Thoracic aorta (tissue), 2 donors: ENCODE measurements around the gene PRKCA. TPM values are rescaled to one million over a fixed set of nuclear protein-coding genes. Genes with fewer than 3 reads are reported as not detected.

Experiments
- ATAC-seq: fragments of 150-250 bp; one replicate; pipeline ENCODE4 v1.8.0; 2017; ENCODE audit warnings: low read depth; ENCODE audit not compliant: insufficient number of reproducible peaks, low FRiP score
- DNase-seq: peaks from one replicate; pipeline ENCODE4 v3.0.0-alpha.2; 2020; ENCODE audit warnings: low spot score
- H3K27ac ChIP-seq, 2 donors: fragments of 200-600 bp; sonication (generic); 1 replicate in 1 of 2; 2 replicates in 1 of 2; pipeline ENCODE4 v1.5.1; 2016; ENCODE audit warnings: mild to moderate bottlenecking in 2 of 2, moderate library complexity in 2 of 2
- H3K27me3 ChIP-seq: fragments of 200-600 bp; sonication (generic); replicated peaks from 2 replicates; pipeline ENCODE4 v1.6.0; 2016; ENCODE audit warnings: mild to moderate bottlenecking; ENCODE audit not compliant: insufficient read depth
- H3K36me3 ChIP-seq: fragments of 200-600 bp; sonication (generic); one replicate; pipeline ENCODE4 v1.5.1; 2016
- H3K4me1 ChIP-seq, 2 donors: fragments of 200-600 bp; sonication (generic); 1 replicate in 1 of 2; 2 replicates in 1 of 2; pipeline versions ENCODE4 v1.5.1 to v1.6.0; 2016; ENCODE audit warnings: low read depth in 2 of 2, mild to moderate bottlenecking in 1 of 2; ENCODE audit not compliant: control insufficient read depth in 1 of 2
- H3K4me3 ChIP-seq: fragments of 200-600 bp; sonication (generic); 2 replicates; pipeline ENCODE4 v1.5.1; 2016; ENCODE audit warnings: mild to moderate bottlenecking
- H3K9me3 ChIP-seq: fragments of 200-600 bp; sonication (generic); 2 replicates; pipeline ENCODE4 v1.5.1; 2016
- CTCF ChIP-seq: fragments of 200-600 bp; sonication (generic); IDR thresholded peaks from one replicate; pipeline ENCODE4 v1.5.1; 2019; ENCODE audit warnings: antibody characterized with exemption
- total RNA-seq, 2 donors: library from RNA; depleted of rRNA; stranded (reverse); fragments of >200 nt; gene quantifications; one replicate each; pipeline versions ENCODE4 v1.1.0 to v1.2.3, GENCODE V29; 2016

Gene PRKCA
- total RNA-seq, 2 donors from 2014 or later = 9.1 to 11.6 TPM

GRCh38 chr17:66480802-66481201 lies 178.4 kb downstream of the PRKCA start:
- no peak overlapping the region for H3K4me3 ChIP-seq
- ATAC-seq (no peak), DNase-seq (no peak)
- H3K9me3 ChIP-seq = no peaks in the 10 kb centered on the region
- H3K27me3 ChIP-seq = no peaks in the 10 kb centered on the region
- H3K4me1 ChIP-seq = no peaks in the 10 kb centered on the region
- H3K36me3 ChIP-seq = no peaks in the 10 kb centered on the region
- TF ChIP-seq CTCF = no peak
- no peak overlapping the region for H3K27ac ChIP-seq

GRCh38 chr17:66481271-66481670 lies 178.9 kb downstream of the PRKCA start:
- no peak for ATAC-seq
- no peak overlapping the region for H3K27ac ChIP-seq
- H3K27me3 ChIP-seq = no peaks in the 10 kb centered on the region
- H3K4me1 ChIP-seq = no peaks in the 10 kb centered on the region
- no peak for DNase-seq
- no peak overlapping the region for H3K4me3 ChIP-seq
- H3K9me3 ChIP-seq = no peaks in the 10 kb centered on the region
- no peak for TF ChIP-seq CTCF
- H3K36me3 ChIP-seq = no peaks in the 10 kb centered on the region

GRCh38 chr17:66483906-66484305 lies 181.5 kb downstream of the PRKCA start:
- TF ChIP-seq CTCF = no peak
- Histone ChIP-seq H3K4me1 (no peaks in the 10 kb centered on the region), H3K27ac (no peak overlapping the region), H3K27me3 (no peaks in the 10 kb centered on the region), H3K9me3 (no peaks in the 10 kb centered on the region), H3K36me3 (no peaks in the 10 kb centered on the region), H3K4me3 (no peak overlapping the region)
- ATAC-seq (no peak), DNase-seq (no peak)

- ATAC-seq = no peak
- no peak for DNase-seq
- Histone ChIP-seq H3K4me1 (no peaks in the 10 kb centered on the region), H3K27me3 (no peaks in the 10 kb centered on the region), H3K9me3 (no peaks in the 10 kb centered on the region), H3K27ac (no peak overlapping the region), H3K36me3 (no peaks in the 10 kb centered on the region), H3K4me3 (no peak overlapping the region)
- TF ChIP-seq CTCF = no peak
Observed at GRCh38 chr17:66485309-66485947, 183.0 kb downstream of the PRKCA start.

GRCh38 chr17:66487121-66487520 lies 184.7 kb downstream of the PRKCA start:
- no peak overlapping the region for H3K27ac ChIP-seq
- DNase-seq = no peak
- no peak overlapping the region for H3K4me3 ChIP-seq
- no peak for ATAC-seq
- no peak for TF ChIP-seq CTCF
- H3K4me1 ChIP-seq = no peaks in the 10 kb centered on the region
- no peaks in the 10 kb centered on the region for H3K9me3 ChIP-seq
- H3K36me3 ChIP-seq = no peaks in the 10 kb centered on the region
- no peaks in the 10 kb centered on the region for H3K27me3 ChIP-seq
